ENCODE results near the gene ZBTB12.

Gene ZBTB12

GRCh38 chr6:31896856-31897611 is 4.9 kb downstream of the ZBTB12 start:
- no peak for DNase-seq

GRCh38 chr6:31896493-31896855 is 5.4 kb downstream of the ZBTB12 start:
- DNase-seq = no peak

GRCh38 chr6:31892821-31893220 is 9.1 kb downstream of the ZBTB12 start:
- no peak for DNase-seq

GRCh38 chr6:31889331-31889972 is 12.4 kb downstream of the ZBTB12 start:
- no peak for DNase-seq

- no peak for DNase-seq
These were observed 13.3 kb downstream of the ZBTB12 start for GRCh38 chr6:31888276-31889258.

GRCh38 chr6:31887173-31888007 is 14.5 kb downstream of the ZBTB12 start:
- DNase-seq = no peak

- no peak for DNase-seq
These were observed 15.3 kb downstream of the ZBTB12 start for GRCh38 chr6:31886541-31886991.

- no peak for DNase-seq
These were observed 17.3 kb downstream of the ZBTB12 start for GRCh38 chr6:31884528-31885035.

GRCh38 chr6:31883676-31884075 is 18.2 kb downstream of the ZBTB12 start:
- no peak for DNase-seq

- DNase-seq = no peak
These were observed 19.5 kb downstream of the ZBTB12 start for GRCh38 chr6:31882344-31882743.

- DNase-seq = no peak
These were observed 20.6 kb downstream of the ZBTB12 start for GRCh38 chr6:31881136-31881859.

- no peak for DNase-seq
These were observed 21.3 kb downstream of the ZBTB12 start for GRCh38 chr6:31880616-31881015.

- DNase-seq = no peak
These were observed 22.0 kb downstream of the ZBTB12 start for GRCh38 chr6:31879901-31880300.

- DNase-seq = no peak
These were observed 22.7 kb downstream of the ZBTB12 start for GRCh38 chr6:31879143-31879542.

- DNase-seq = no peak
These were observed 23.2 kb downstream of the ZBTB12 start, which contains the start of gene SLC44A4 for GRCh38 chr6:31878726-31879125. Gene SLC44A4, minus strand, starts transcription at chr6:31878997. Its CDS starts 17 bp downstream, at chr6:31878980.

GRCh38 chr6:31878222-31878621 is 23.7 kb downstream of the ZBTB12 start:
- no peak for DNase-seq

- peak; percentile 24 for DNase-seq
These were observed 24.2 kb downstream of the ZBTB12 start for GRCh38 chr6:31877651-31878161.

- no peak for DNase-seq
These were observed 24.7 kb downstream of the ZBTB12 start for GRCh38 chr6:31877125-31877650.

GRCh38 chr6:31876357-31876756 is 25.5 kb downstream of the ZBTB12 start:
- DNase-seq = no peak

GRCh38 chr6:31875877-31876276 is 26.0 kb downstream of the ZBTB12 start:
- no peak for DNase-seq
